ENCODE data around the gene CDC14B.

CDC14B gene

GRCh38 chr9:96491079-96491879 is 128.4 kb downstream of the CDC14B start:
- TF ChIP-seq POLR2AphosphoS5 (IDR thresholded peaks at IDR 0.05; ENCODE audit: low read depth, low read length) (no peak), SIN3A (IDR thresholded peaks at IDR 0.05; ENCODE audit: borderline replicate concordance, insufficient read depth, low read length) (no peak), FOXP2 (optimal IDR thresholded peaks at IDR 0.05; ENCODE audit: borderline replicate concordance, extremely low read depth, extremely low read length, insufficient read depth) (no peak), TAF1 (IDR thresholded peaks at IDR 0.05; ENCODE audit: borderline replicate concordance, insufficient read depth, low read length) (no peak)
- TF ChIP-seq, protein P1, sequence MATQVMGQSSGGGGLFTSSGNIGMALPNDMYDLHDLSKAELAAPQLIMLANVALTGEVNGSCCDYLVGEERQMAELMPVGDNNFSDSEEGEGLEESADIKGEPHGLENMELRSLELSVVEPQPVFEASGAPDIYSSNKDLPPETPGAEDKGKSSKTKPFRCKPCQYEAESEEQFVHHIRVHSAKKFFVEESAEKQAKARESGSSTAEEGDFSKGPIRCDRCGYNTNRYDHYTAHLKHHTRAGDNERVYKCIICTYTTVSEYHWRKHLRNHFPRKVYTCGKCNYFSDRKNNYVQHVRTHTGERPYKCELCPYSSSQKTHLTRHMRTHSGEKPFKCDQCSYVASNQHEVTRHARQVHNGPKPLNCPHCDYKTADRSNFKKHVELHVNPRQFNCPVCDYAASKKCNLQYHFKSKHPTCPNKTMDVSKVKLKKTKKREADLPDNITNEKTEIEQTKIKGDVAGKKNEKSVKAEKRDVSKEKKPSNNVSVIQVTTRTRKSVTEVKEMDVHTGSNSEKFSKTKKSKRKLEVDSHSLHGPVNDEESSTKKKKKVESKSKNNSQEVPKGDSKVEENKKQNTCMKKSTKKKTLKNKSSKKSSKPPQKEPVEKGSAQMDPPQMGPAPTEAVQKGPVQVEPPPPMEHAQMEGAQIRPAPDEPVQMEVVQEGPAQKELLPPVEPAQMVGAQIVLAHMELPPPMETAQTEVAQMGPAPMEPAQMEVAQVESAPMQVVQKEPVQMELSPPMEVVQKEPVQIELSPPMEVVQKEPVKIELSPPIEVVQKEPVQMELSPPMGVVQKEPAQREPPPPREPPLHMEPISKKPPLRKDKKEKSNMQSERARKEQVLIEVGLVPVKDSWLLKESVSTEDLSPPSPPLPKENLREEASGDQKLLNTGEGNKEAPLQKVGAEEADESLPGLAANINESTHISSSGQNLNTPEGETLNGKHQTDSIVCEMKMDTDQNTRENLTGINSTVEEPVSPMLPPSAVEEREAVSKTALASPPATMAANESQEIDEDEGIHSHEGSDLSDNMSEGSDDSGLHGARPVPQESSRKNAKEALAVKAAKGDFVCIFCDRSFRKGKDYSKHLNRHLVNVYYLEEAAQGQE (IDR thresholded peaks at IDR 0.05; ENCODE audit: insufficient read depth in 1 of 2, low read depth in 2 of 2, low read length in 2 of 2) = no peak

DNA sequence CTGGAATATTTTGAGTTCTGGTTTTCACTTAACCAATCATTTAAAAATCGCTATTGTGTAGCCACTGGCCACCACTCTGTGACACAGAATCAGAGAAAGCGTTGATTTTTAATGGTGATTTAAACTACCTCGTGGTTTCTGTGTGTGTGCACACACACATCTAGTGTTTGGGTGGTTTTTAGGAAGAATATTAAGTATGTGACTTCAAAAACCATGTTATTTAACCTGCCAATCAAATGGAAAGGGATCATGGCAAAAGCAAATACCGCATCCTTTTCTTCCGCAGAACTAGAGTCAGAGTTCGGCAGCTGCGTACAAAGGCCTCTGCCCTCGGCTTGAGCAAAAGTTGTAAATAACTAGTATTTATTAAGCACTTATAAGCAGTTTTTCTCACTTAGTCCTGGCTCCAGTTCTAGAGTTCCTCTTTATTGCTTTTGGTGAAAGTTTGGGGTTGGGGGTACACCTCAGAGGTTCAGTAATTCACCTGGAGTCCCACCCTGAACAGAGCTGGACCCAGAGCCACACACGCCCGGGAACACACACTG is 129.0 kb downstream of the CDC14B start:
- TF ChIP-seq POLR2AphosphoS5 (IDR thresholded peaks at IDR 0.05; ENCODE audit: low read depth, low read length) (0 out of 2 replicates have a peak, but pooled peaks have one; percentile 36), TAF1 (IDR thresholded peaks at IDR 0.05; ENCODE audit: borderline replicate concordance, insufficient read depth, low read length) (no peak), SIN3A (IDR thresholded peaks at IDR 0.05; ENCODE audit: borderline replicate concordance, insufficient read depth, low read length) (no peak), FOXP2 (optimal IDR thresholded peaks at IDR 0.05; ENCODE audit: borderline replicate concordance, extremely low read depth, extremely low read length, insufficient read depth) (no peak)
- TF ChIP-seq, protein P1 (IDR thresholded peaks at IDR 0.05; ENCODE audit: insufficient read depth in 1 of 2, low read depth in 2 of 2, low read length in 2 of 2) = no peak

DNA sequence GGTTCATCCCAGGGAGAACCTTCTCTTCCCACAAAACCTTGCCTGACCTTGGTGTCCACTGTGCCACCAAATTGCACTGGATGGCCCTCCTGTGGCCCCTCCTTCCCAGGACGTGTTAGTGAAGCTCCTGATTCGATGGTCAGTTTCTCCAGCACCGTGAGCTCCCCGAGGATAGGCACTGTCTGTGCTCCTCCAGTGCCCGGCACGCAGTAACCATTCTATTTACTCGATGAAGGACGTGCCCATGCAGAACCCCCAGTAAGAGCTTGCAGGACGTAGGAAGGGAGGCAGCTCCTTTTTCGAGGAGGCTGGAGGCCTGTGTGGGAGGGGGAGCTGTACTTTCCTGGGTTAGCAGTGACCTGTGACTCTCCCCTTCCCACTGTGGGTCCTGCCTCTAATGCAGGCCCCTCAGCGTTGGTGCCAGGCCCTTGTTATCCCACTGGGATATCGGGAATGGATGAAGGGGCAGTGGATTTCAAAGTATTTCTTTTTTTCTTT is 130.1 kb downstream of the CDC14B start:
- TF ChIP-seq FOXP2 (optimal IDR thresholded peaks at IDR 0.05; ENCODE audit: borderline replicate concordance, extremely low read depth, extremely low read length, insufficient read depth) = no peak
- TF ChIP-seq SIN3A (IDR thresholded peaks at IDR 0.05; ENCODE audit: borderline replicate concordance, insufficient read depth, low read length) = no peak
- TF ChIP-seq TAF1 (IDR thresholded peaks at IDR 0.05; ENCODE audit: borderline replicate concordance, insufficient read depth, low read length) = no peak
- no peak for TF ChIP-seq POLR2AphosphoS5 (IDR thresholded peaks at IDR 0.05; ENCODE audit: low read depth, low read length)

DNA sequence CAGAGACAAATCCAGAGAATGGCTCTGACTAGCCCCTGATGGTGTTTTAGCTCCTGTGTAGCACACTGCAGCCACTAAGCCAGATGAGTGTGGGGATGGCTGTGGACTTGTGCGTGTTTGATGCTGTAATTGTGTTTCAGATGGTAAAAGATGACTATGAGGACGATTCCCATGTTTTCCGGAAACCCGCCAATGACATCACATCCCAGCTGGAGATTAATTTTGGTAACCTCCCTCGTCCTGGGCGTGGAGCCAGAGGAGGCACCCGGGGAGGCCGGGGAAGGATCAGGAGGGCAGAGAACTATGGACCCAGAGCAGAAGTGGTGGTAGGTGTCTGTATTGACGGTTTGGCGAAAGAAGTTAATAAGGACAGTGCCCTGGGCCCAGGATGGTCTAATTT is 131.7 kb downstream of the CDC14B start:
- no peak for TF ChIP-seq SIN3A (IDR thresholded peaks at IDR 0.05; ENCODE audit: borderline replicate concordance, insufficient read depth, low read length)
- TF ChIP-seq TAF1 (IDR thresholded peaks at IDR 0.05; ENCODE audit: borderline replicate concordance, insufficient read depth, low read length) = no peak
- TF ChIP-seq FOXP2 (optimal IDR thresholded peaks at IDR 0.05; ENCODE audit: borderline replicate concordance, extremely low read depth, extremely low read length, insufficient read depth) = no peak
- TF ChIP-seq POLR2AphosphoS5 (IDR thresholded peaks at IDR 0.05; ENCODE audit: low read depth, low read length) = no peak
- TF ChIP-seq, protein P1 (IDR thresholded peaks at IDR 0.05; ENCODE audit: insufficient read depth in 1 of 2, low read depth in 2 of 2, low read length in 2 of 2) = no peak

GRCh38 chr9:96487029-96487396 is 132.6 kb downstream of the CDC14B start:
- TF ChIP-seq SIN3A (IDR thresholded peaks at IDR 0.05; ENCODE audit: borderline replicate concordance, insufficient read depth, low read length) (no peak), TAF1 (IDR thresholded peaks at IDR 0.05; ENCODE audit: borderline replicate concordance, insufficient read depth, low read length) (no peak), FOXP2 (optimal IDR thresholded peaks at IDR 0.05; ENCODE audit: borderline replicate concordance, extremely low read depth, extremely low read length, insufficient read depth) (no peak), POLR2AphosphoS5 (IDR thresholded peaks at IDR 0.05; ENCODE audit: low read depth, low read length) (no peak)
- TF ChIP-seq, protein P1 (IDR thresholded peaks at IDR 0.05; ENCODE audit: insufficient read depth in 1 of 2, low read depth in 2 of 2, low read length in 2 of 2) = no peak
